Limb (tissue), 2 donors: ENCODE results near the gene MPRIP.
A peak's percentile ranks its signal among the peaks of the same experiment; 100 is the strongest.

ENCODE experiments used
- DNase-seq, 2 donors: peaks; one replicate each; pipeline ENCODE4 v3.0.0-alpha.2; 2016; ENCODE audit errors: extremely low spot score in 2 of 2

MPRIP gene

DNA sequence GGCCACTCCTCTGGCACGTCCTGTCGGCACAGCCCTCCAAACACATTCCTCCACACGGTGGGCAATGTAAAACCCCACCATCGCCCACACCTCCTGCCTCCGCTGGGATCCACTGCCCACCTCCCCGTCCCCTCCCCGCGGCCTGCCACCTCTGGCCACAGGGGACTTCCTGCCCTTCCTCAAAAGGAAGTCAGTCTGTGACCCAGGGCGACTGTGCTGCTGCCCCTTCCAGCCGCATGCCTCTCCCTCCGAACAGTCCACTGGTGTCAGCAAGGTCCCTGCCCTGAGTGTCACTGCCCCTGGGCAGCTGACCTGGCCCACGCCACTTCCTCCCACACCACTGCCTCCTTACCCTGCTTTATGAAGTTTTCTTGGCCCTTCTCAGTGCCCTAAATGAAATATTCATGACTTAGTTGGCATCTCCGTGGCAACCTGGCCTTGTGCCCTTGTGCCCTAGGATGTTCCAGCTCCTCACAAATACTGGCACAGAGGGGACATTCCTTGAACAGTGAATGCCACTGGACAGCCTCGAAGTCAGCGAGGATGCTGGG lies 161.9 kb downstream of the MPRIP start:
- DNase-seq: no peak

GRCh38 chr17:17204635-17205231 lies 162.5 kb downstream of the MPRIP start:
- no peak for DNase-seq

DNA sequence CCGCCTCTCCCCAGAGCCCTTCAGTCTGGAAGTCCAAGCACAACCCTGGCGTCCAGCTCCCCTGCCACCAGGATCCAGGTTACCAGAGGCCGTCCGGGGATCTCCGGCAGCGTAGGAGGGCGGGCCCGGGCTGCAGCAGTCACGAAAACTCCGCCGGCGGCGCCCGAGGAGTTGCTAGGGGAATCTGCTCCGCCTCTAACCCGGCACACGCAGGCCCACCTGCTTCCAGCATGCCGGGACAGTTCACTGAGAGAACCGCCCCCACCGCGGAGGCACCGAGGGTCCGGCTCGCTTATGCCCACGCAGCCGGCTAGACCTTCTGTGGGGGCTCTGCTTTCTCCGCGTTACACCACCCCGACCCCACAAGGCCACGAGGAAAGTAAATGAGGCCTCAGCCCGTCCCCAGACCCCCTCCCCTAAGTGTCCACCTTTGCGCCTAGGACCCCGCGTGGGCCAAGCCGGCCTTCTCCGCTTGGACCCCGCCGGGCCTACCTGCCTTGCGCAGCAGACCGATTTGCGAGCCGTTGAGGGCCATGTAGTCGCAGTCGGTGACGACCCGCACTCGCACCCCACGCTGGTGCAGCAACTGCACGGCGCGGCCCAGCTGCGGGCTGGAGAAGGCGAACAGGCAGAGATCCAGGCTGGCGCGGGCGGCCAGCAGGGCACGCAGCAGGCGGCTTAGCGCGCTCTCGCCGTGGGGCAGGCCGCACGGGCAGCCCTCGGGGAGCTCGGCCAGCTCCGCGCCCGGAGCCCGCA lies 163.3 kb downstream of the MPRIP start:
- peak; percentile 32 to 70 for DNase-seq

DNA sequence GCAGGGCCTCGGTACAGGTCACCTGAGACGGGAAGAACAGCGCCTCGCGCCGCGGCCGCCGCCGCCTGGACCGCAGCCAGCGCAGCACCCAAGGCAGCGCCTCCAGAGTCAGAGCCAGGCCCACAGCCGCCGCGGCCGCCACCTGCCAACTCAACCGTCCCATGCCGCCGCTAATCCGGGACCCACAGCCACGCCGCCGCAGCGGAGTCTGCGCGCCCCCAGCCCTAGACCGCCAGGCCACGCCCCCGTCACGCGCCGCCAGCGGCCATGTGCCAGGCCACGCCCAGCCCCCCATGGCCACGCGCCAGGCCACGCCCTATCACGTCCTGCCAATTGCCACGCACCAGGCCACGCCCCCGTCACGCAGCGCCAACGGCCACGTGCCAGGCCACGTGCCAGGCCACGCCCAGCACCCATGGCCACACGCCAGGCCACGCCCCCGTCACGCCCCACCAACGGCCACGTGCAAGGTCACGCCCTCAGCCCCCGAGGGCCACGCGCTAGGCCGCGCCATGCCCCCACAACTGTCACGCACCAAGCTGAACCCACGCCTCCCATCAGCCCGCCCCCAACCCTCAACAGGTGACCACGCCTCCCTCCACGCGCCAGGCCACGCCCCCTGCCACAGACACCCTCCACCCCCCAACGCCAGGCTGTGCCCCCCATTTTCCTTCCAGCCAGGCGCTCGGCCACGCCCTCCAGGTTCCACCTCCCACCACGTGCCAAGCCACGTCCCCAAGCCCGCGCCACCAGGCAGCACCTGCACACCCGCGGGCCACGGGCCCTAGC lies 164.1 kb downstream of the MPRIP start, which contains the start of gene PLD6:
TSS of gene PLD6 (minus strand) at position 210 of the 789 bp plus-strand sequence. CDS start at position 163, 47 bp downstream.
- peak; percentile 27 to 91 for DNase-seq

DNA sequence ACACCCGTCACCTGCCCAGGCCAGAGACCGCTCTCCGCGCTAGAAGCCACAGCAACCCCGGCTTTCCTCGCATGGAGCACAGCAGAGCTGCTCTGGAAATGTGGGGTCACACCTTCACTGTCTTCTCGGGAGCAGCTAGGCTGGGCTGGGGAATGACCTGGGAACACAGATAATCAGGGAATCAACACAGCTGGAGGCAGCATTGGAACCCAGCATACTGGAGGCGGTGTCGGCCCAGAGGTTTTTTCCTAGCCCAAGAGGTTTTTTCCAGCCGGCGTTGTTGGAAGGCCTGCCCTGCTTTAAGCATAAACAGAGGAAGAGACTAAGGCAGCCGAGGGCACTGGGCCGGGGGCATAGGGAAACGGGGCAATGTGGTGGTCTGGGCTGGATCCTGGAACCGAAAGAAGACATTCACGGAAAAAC lies 164.7 kb downstream of the MPRIP start:
- no peak for DNase-seq

DNA sequence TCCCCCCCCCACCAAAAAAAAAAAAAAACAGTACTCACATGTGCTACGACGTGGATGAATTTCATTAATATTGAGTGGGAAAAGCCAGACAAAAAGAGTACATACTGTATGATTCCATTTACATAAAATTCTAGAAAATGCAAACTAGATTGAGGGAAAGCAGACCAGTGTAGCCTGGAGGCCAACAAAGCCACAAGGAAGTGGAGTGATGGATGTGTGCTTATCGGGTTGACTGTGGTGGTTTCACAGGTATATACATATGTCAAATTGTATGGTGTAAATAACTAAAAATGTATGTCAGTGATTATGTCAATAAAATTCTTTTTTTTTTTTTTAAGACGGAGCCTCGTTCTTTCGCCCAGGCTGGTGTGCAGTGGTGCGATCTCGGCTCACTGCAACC lies 165.7 kb downstream of the MPRIP start:
- DNase-seq: no peak

DNA sequence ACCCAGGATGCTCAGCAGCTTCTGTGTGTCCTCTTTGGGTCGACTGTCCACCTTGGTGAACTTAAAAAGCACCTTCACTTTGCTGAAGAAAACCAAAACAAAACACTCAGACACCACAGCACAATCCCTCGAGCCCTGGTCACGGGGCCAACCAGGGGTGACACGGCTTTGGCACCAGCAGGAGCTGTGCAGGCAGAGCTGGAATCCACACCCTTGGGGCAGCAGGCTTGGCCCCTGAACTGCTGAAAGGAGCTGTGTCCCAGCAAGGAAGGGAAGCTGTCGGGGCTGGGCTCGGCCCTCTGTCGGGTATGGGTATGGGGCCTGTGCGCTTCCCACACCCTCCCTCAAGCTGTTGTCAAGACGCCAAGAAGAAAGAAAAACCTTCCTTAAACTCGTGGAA lies 171.5 kb downstream of the MPRIP start:
- no peak for DNase-seq

DNA sequence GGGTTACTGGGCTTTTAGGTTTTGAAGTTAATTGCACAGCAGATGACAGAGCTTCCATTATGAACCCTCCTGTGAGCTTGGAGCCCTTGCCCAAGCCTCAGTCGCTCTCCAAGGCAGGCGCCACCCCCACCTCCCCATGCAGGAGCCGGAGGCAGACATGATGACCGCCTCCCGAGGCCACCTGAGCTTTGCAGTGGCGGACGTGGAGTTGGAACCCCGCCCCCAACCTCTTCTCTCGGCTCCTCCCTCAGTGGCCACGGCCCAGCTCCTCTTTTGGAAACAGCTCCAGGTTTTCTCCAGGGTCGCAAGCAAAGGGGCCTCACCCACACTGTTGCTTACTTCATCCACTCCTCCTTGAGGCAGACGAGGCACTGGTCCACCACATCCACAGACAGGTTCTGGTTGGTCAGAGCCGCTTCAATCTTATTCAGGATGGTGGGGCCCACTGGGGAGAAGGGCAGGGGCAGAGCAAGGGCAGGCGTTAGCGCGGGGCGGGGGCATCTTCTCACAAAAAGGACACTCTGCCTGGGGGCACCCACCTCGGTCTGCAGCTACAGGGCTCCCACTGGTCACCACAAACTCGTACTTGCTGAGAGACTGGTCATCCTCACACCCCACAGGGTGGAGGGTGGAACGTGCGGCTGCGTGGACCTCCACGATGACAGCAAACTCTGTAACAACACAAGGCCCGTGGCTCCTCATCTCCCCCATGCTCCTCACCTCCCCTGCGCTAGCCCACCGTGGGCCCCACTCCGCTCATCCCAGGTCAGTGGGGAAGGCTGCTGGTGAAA lies 172.6 kb downstream of the MPRIP start:
- DNase-seq: no peak

- no peak for DNase-seq
Observed at GRCh38 chr17:17215575-17215974, 173.3 kb downstream of the MPRIP start.

- DNase-seq: no peak
Observed at GRCh38 chr17:17216236-17216635, 174.0 kb downstream of the MPRIP start.

- no peak for DNase-seq
Observed at GRCh38 chr17:17216776-17217175, 174.5 kb downstream of the MPRIP start.

DNA sequence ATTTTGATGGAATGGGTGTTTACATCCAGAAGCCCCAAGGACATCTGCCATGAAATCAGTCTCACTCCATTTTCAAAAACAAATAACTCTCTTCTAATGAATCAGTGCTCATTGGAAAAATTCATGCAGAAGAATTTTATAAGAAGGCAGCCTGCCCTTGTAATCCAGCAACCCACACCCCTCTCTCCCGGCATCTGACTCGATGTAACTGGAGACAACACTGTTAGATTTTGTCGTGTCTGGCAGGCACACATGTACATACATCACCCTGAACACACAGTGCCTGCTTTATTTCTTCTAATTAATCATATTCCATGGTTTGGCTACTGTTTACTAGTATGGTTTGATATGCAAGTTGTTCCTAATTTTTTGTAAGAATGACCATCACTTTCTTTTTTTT lies 175.7 kb downstream of the MPRIP start:
- no peak for DNase-seq

DNA sequence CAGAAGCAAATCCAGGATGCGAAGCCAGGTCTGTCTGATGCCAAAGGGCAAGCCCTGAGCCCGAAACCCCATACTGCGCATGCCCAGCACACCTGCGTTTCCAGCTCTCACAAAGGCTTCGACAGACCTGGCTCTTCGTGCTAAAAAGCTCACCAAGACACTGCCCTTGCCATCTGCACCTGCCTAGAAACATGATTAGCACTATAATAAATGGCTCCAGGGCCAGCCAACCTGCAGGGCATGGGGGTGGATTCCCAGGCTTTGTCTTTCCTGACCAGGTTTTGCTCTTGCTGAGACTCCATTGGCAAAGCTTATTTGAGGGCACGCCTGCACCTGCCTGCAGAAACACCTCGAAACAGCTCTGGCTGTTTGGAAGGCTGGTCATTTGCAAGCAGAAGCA lies 178.3 kb downstream of the MPRIP start:
- no peak for DNase-seq

DNA sequence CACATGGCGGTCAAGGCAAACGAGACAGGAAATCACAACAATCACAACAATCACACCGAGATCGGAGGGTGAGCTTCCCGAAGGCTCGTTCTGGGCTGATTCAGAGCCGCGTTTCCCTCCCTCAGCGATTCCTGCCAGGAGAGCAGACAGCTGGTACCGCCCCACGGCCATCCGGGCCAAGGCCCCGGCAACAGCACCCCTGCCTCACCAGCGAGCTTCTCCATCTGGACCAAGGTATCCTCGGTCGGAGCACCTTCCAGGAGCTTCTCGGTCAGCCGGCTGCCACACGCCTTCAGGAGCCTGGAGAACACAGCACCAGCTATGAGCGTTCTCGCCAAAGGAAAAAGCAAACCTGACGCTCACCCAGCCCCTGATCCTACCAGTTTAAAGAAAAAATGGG lies 179.1 kb downstream of the MPRIP start:
- DNase-seq: no peak

- no peak for DNase-seq
Observed at GRCh38 chr17:17223736-17224135, 181.5 kb downstream of the MPRIP start.

DNA sequence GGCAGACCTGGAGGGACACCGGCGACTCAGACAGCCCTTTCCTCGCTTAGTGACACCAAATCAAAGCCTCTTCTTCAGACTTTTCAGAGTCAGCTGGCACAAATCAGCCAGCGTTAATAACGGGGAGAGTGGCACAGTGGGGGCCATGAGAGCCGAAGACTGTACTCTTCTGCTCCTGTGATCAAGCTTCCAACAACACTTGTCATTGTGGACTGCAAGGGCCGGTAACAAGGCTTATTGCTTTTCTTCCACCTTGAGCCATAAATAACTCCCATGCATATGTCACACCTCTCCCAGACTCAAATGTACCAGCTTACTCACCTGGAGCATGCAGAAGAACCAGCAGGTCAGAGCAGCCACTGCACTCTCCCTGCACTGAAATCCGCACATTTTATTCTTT lies 181.9 kb downstream of the MPRIP start:
- no peak for DNase-seq

- no peak for DNase-seq
Observed at GRCh38 chr17:17225901-17226300, 183.6 kb downstream of the MPRIP start.

DNA sequence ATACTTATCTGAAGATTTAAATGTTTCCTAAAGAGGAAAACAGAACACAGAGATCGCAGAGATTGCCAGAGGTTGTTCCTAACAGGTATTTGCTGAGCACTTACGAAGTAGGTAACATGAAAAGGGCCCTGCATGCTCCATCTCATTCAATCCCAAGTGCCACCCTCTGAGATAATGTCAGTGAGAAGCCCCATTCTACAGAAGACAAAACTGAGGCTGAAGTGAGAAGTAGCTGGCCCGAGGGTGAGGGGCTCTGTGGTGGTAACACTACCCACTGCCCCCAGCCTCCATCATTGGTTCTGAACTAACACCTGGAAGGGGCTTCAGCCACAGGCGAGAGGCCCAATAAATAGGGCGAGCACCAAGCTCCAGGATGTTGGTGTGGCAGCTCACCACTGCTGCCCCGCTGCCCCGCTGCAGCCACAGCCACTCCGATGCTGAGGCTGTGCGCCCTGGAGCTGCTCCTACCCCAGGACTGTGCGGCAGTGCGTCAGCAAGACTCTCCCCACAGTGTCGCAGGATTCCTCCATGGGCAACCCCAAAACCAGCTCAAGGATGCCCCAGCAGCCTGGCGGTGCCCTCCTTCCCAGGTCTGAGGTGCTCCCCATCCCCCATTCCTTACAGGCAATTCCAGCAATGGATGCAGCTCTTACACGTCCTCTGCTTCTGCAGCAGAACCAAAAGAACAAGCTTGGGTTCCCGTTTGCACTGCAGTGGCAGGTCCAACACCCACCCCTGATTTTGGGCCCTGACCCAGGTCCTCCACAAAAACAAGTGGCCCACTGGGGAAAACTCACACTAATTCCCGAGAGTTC lies 184.4 kb downstream of the MPRIP start:
- DNase-seq: no peak

- no peak for DNase-seq
Observed at GRCh38 chr17:17227608-17228520, 185.6 kb downstream of the MPRIP start.
